Mesenchymal stem cell (in vitro differentiated cells and primary cell): ENCODE results near the gene BCL2.

Source experiments
- DNase-seq: peaks from one replicate; pipeline ENCODE4 v3.0.0-alpha.2; 2013
- H2AFZ ChIP-seq: one replicate; pipeline ENCODE4 v1.6.1; 2013; ENCODE audit warnings: low read depth, mild to moderate bottlenecking, control low read depth, inconsistent platforms, low read length, moderate library complexity
- H2AK5ac ChIP-seq: 2 replicates; pipeline ENCODE4 v1.6.1; 2013; ENCODE audit warnings: low read length, moderate library complexity, mild to moderate bottlenecking, inconsistent platforms; ENCODE audit not compliant: severe bottlenecking
- H2BK120ac ChIP-seq: one replicate; pipeline ENCODE4 v1.6.1; 2013; ENCODE audit warnings: low read depth, mild to moderate bottlenecking, inconsistent platforms, low read length, moderate library complexity
- H2BK12ac ChIP-seq, 2 experiments: one replicate each; pipeline ENCODE4 v1.6.1; 2013; ENCODE audit warnings: inconsistent platforms in 2 of 2, low read length in 2 of 2, mild to moderate bottlenecking in 2 of 2, moderate library complexity in 2 of 2, control low read depth in 1 of 2
- H2BK15ac ChIP-seq: one replicate; pipeline ENCODE4 v1.6.1; 2013; ENCODE audit warnings: mild to moderate bottlenecking, low read depth, inconsistent platforms; ENCODE audit not compliant: poor library complexity, severe bottlenecking
- H2BK5ac ChIP-seq: 2 replicates; pipeline ENCODE4 v1.6.1; 2013; ENCODE audit warnings: low read depth, mild to moderate bottlenecking, low read length, control low read depth, inconsistent platforms; ENCODE audit not compliant: poor library complexity, severe bottlenecking
- H3K14ac ChIP-seq, 2 experiments: one replicate each; pipeline ENCODE4 v1.6.1; 2013; ENCODE audit warnings: inconsistent platforms in 2 of 2, low read length in 2 of 2, control low read depth in 1 of 2, mild to moderate bottlenecking in 1 of 2, moderate library complexity in 1 of 2
- H3K18ac ChIP-seq, 2 experiments: one replicate each; pipeline ENCODE4 v1.6.1; 2013; ENCODE audit warnings: inconsistent platforms in 2 of 2, low read length in 2 of 2, control low read depth in 1 of 2, low read depth in 1 of 2, mild to moderate bottlenecking in 1 of 2
- H3K23ac ChIP-seq, 2 experiments: one replicate each; pipeline ENCODE4 v1.6.1; 2013; ENCODE audit warnings: inconsistent platforms in 2 of 2, low read length in 2 of 2, mild to moderate bottlenecking in 2 of 2, moderate library complexity in 2 of 2, control low read depth in 1 of 2
- H3K27ac ChIP-seq: 2 replicates; pipeline ENCODE4 v1.5.1; 2013; ENCODE audit warnings: mild to moderate bottlenecking, moderate library complexity, low read length, control low read depth, inconsistent platforms; ENCODE audit not compliant: poor library complexity, severe bottlenecking
- H3K27me3 ChIP-seq, 2 experiments: 2 replicates each; pipeline versions ENCODE4 v1.6.1 to v1.7.0; 2013; ENCODE audit warnings: low read length in 2 of 2, mild to moderate bottlenecking in 2 of 2, moderate library complexity in 2 of 2, control low read depth in 1 of 2, inconsistent platforms in 1 of 2; ENCODE audit not compliant: control insufficient read depth in 1 of 2, insufficient read depth in 1 of 2
- H3K36me3 ChIP-seq, 2 experiments: 2 replicates each; pipeline versions ENCODE4 v1.6.1 to v1.7.0; 2013; ENCODE audit warnings: low read length in 2 of 2, control low read depth in 1 of 2, inconsistent platforms in 1 of 2, low read depth in 1 of 2, mild to moderate bottlenecking in 1 of 2; ENCODE audit not compliant: insufficient read depth in 2 of 2, control insufficient read depth in 1 of 2
- H3K4ac ChIP-seq, 2 experiments: one replicate each; pipeline ENCODE4 v1.6.1; 2013; ENCODE audit warnings: inconsistent platforms in 2 of 2, low read length in 2 of 2, mild to moderate bottlenecking in 2 of 2, moderate library complexity in 2 of 2, control low read depth in 1 of 2, low read depth in 1 of 2
- H3K4me1 ChIP-seq: 2 replicates; pipeline ENCODE4 v1.6.1; 2013; ENCODE audit warnings: low read depth, low read length, control low read depth; ENCODE audit not compliant: control insufficient read depth, insufficient read depth
- H3K4me2 ChIP-seq: 2 replicates; pipeline ENCODE4 v1.6.1; 2013; ENCODE audit warnings: low read length, mild to moderate bottlenecking, inconsistent platforms; ENCODE audit not compliant: poor library complexity, severe bottlenecking
- H3K4me3 ChIP-seq, 2 experiments: 2 replicates each; pipeline versions ENCODE4 v1.5.1 to v1.7.0; 2013; ENCODE audit warnings: low read length in 2 of 2, mild to moderate bottlenecking in 2 of 2, control low read depth in 1 of 2, low read depth in 1 of 2; ENCODE audit not compliant: insufficient read depth in 1 of 2
- H3K79me1 ChIP-seq: replicated peaks from 2 replicates; pipeline ENCODE4 v1.6.1; 2013; ENCODE audit warnings: mild to moderate bottlenecking, control low read depth, low read length, inconsistent platforms; ENCODE audit not compliant: poor library complexity, severe bottlenecking
- H3K9ac ChIP-seq: 2 replicates; pipeline ENCODE4 v1.7.0; 2013; ENCODE audit warnings: mild to moderate bottlenecking, low read length, moderate library complexity
- H3K9me3 ChIP-seq: 2 replicates; pipeline ENCODE4 v1.7.0; 2013; ENCODE audit warnings: mild to moderate bottlenecking, low read length; ENCODE audit not compliant: control insufficient read depth
- H4K8ac ChIP-seq: one replicate; pipeline ENCODE4 v1.6.1; 2013; ENCODE audit warnings: inconsistent platforms, mild to moderate bottlenecking, low read length, moderate library complexity
- H4K91ac ChIP-seq: one replicate; pipeline ENCODE4 v1.6.1; 2013; ENCODE audit warnings: mild to moderate bottlenecking, low read length, inconsistent platforms
- WGBS: methylation state at CpG from one replicate; pipeline ENCODE4 v1.1.7; 2013; ENCODE audit warnings: mixed read lengths; 5-methylcytosine and 5-hydroxymethylcytosine counted together

BCL2 gene

DNA sequence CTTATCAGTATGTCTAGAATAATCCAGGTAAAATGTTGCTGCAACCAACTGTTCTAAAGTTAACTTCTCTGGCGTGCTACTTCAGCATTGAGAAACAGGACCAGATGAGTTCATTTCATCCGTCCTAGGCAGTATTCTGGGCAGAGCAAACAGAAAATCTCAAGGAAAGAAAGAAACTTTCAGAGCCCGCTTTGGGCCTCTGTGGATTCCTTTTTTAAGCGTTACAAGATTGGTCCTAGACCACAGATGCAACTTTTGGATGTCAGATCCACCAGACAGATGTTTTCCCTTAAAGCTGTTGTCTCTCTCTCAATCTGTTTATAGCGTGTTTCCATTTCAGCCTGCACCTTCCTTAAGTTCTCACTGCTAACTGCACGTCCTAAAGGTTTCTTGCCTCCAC is 75.0 kb downstream of the BCL2 start:
- H3K4me2 ChIP-seq = no peak overlapping the region
- no peak overlapping the region for H3K27ac ChIP-seq
- peak overlapping the region; percentile 44 for H3K9ac ChIP-seq
- 92% methylated on average over 6 of the region's 6 CpGs for WGBS
- H3K4me1 ChIP-seq = no peaks in the 10 kb centered on the region
- no peak overlapping the region for H2BK120ac ChIP-seq
- H2AFZ ChIP-seq = no peak overlapping the region
- no peak overlapping the region for H4K91ac ChIP-seq
- no peak overlapping the region for H3K14ac ChIP-seq
- no peak overlapping the region for H3K23ac ChIP-seq
- H2AK5ac ChIP-seq = no peak overlapping the region
- H3K36me3 ChIP-seq = no peaks in the 10 kb centered on the region
- no peaks in the 10 kb centered on the region for H3K9me3 ChIP-seq
- H3K18ac ChIP-seq = no peak overlapping the region
- no peak overlapping the region for H4K8ac ChIP-seq
- no peak overlapping the region for H2BK5ac ChIP-seq
- DNase-seq = no peak
- no peak overlapping the region for H2BK12ac ChIP-seq
- no peak overlapping the region for H3K4ac ChIP-seq
- H2BK15ac ChIP-seq = no peak overlapping the region
- H3K4me3 ChIP-seq = no peak overlapping the region
- H3K27me3 ChIP-seq = peaks cover 0 to 3% of the 10 kb centered on the region in 2 experiments
- no peaks in the 10 kb centered on the region for H3K79me1 ChIP-seq

GRCh38 chr18:63241760-63242159 is 77.8 kb downstream of the BCL2 start:
- Histone ChIP-seq H4K91ac (no peak overlapping the region), H3K9me3 (no peaks in the 10 kb centered on the region), H2BK120ac (no peak overlapping the region), H2BK5ac (no peak overlapping the region), H2AFZ (no peak overlapping the region), H4K8ac (no peak overlapping the region), H3K18ac (no peak overlapping the region), H3K27ac (no peak overlapping the region), H3K14ac (no peak overlapping the region), H3K4ac (no peak overlapping the region), H3K4me2 (no peak overlapping the region), H2BK15ac (no peak overlapping the region), H3K79me1 (no peaks in the 10 kb centered on the region), H3K4me1 (peaks cover 8% of the 10 kb centered on the region), H3K27me3 (peaks cover 0 to 3% of the 10 kb centered on the region in 2 experiments), H3K36me3 (no peaks in the 10 kb centered on the region), H2AK5ac (no peak overlapping the region), H3K23ac (no peak overlapping the region), H3K9ac (no peak overlapping the region), H2BK12ac (no peak overlapping the region), H3K4me3 (no peak overlapping the region)
- no peak for DNase-seq
- WGBS = 92% methylated on average over 4 of the region's 7 CpGs

DNA sequence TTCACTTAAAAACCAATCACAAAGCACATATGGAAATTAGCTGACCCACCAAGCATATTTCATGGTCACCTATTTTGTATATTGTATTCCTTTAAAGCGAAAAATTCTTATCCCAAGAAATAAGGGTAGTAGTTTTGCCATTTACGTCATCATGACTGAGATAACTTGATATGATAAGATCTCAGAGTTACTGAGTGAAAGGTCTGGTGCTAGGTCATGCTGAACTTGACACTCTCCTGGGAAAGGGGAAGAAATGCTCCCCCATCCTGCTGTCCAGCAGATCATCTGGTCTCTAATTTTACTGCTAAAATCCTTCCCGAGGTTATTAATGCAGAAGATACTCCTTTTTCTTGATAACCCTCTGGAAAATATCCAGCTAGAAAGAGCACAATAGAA is 78.3 kb downstream of the BCL2 start:
- no peak for DNase-seq
- H3K4ac ChIP-seq = no peak overlapping the region
- no peak overlapping the region for H2BK15ac ChIP-seq
- H3K27ac ChIP-seq = no peak overlapping the region
- no peak overlapping the region for H2BK120ac ChIP-seq
- H3K36me3 ChIP-seq = no peaks in the 10 kb centered on the region
- no peak overlapping the region for H3K4me2 ChIP-seq
- H3K79me1 ChIP-seq = no peaks in the 10 kb centered on the region
- no peak overlapping the region for H2BK12ac ChIP-seq
- H3K4me1 ChIP-seq = peaks cover 8% of the 10 kb centered on the region
- H2AK5ac ChIP-seq = no peak overlapping the region
- no peak overlapping the region for H4K8ac ChIP-seq
- no peak overlapping the region for H3K9ac ChIP-seq
- peaks cover 0 to 3% of the 10 kb centered on the region in 2 experiments for H3K27me3 ChIP-seq
- H3K4me3 ChIP-seq = no peak overlapping the region
- H2BK5ac ChIP-seq = no peak overlapping the region
- 93% methylated on average over 2 of the region's 3 CpGs for WGBS
- no peak overlapping the region for H3K23ac ChIP-seq
- no peaks in the 10 kb centered on the region for H3K9me3 ChIP-seq
- no peak overlapping the region for H3K18ac ChIP-seq
- no peak overlapping the region for H2AFZ ChIP-seq
- no peak overlapping the region for H4K91ac ChIP-seq
- no peak overlapping the region for H3K14ac ChIP-seq

DNA sequence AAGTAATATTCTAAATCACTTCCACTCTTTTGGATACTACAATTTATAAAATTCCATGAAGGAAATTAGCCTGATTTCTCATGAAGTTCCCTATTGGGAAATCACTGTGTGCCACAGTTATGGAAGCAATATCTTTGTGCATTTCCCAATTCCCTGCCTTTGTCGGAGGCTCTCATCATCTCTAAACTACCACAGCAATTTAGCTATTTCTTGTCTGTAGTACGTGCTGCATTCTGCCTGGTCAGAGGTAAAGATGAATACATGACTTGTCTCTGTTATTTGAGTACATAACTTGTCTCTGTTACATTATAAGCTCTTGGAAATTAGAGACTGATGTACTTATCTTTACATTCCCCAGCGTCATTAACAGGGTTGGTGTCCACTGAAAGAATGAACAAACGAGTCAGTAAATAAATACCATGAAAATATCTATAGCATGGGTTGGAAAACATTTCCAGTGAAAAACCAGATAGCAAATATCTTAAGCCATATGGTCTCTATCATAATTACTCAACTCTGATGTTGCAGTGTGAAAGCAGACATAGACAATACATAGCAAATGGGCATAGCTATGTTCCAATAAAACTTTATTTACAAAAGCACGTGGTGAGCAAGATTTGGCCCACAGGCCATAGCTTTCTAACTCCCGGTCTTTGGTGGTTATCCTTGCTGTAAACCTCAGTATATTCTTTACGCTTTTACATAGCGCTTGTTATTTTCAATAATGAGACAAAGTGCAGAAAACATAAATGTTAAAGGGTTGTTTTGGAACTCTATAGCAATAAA is 78.8 kb downstream of the BCL2 start:
- H2BK120ac ChIP-seq = no peak overlapping the region
- no peak overlapping the region for H2BK5ac ChIP-seq
- WGBS = 82% methylated on average over 2 of the region's 8 CpGs
- H3K9me3 ChIP-seq = no peaks in the 10 kb centered on the region
- no peak overlapping the region for H3K9ac ChIP-seq
- H2BK12ac ChIP-seq = no peak overlapping the region
- H2AFZ ChIP-seq = no peak overlapping the region
- H3K79me1 ChIP-seq = no peaks in the 10 kb centered on the region
- H3K18ac ChIP-seq = no peak overlapping the region
- no peak overlapping the region for H2AK5ac ChIP-seq
- peaks cover 0 to 3% of the 10 kb centered on the region in 2 experiments for H3K27me3 ChIP-seq
- H3K27ac ChIP-seq = no peak overlapping the region
- H3K4me1 ChIP-seq = peaks cover 8% of the 10 kb centered on the region
- H4K8ac ChIP-seq = no peak overlapping the region
- H4K91ac ChIP-seq = no peak overlapping the region
- no peak overlapping the region for H3K4me2 ChIP-seq
- no peaks in the 10 kb centered on the region for H3K36me3 ChIP-seq
- H3K23ac ChIP-seq = no peak overlapping the region
- no peak overlapping the region for H3K4me3 ChIP-seq
- H3K14ac ChIP-seq = no peak overlapping the region
- H2BK15ac ChIP-seq = no peak overlapping the region
- H3K4ac ChIP-seq = no peak overlapping the region
- DNase-seq = no peak
